Measurements from ENCODE around the gene TUBA4B.

- no peak for TF ChIP-seq CTCF (IDR thresholded peaks at IDR 0.05)
- TF ChIP-seq POLR2A (IDR thresholded peaks at IDR 0.05): no peak
Observed at GRCh38 chr2:219299372-219299760, 46.3 kb downstream of the TUBA4B start.
